Measurements from ENCODE around the gene BRICD5. TPM values are rescaled to one million over a fixed set of nuclear protein-coding genes. Genes with fewer than 3 reads are reported as not detected.

The BRICD5 gene
- total RNA-seq, 6 experiments from 2014 or later = 1.1 to 2.6 (median 1.8) TPM

- H3K4me1 Mint-ChIP-seq (ENCODE audit: low read depth) = no peaks in the 10 kb centered on the region
- DNase-seq = no peak
- no peak for TF ChIP-seq CTCF (IDR thresholded peaks at IDR 0.05)
- no peak overlapping the region for H3K4me3 Mint-ChIP-seq
- peaks cover 14% of the 10 kb centered on the region for H3K36me3 Mint-ChIP-seq (ENCODE audit: low read depth)
- peaks cover 2% of the 10 kb centered on the region for H3K27me3 Mint-ChIP-seq (ENCODE audit: insufficient read depth)
- no peak overlapping the region for H3K27ac Mint-ChIP-seq
- no peaks in the 10 kb centered on the region for H3K9me3 Mint-ChIP-seq
Observed at GRCh38 chr16:2180962-2181923, 29.4 kb downstream of the BRICD5 start.

GRCh38 chr16:2180461-2180860 is 30.2 kb downstream of the BRICD5 start:
- no peak for DNase-seq
- H3K4me1 Mint-ChIP-seq (ENCODE audit: low read depth) = no peaks in the 10 kb centered on the region
- no peak overlapping the region for H3K27ac Mint-ChIP-seq
- peaks cover 19% of the 10 kb centered on the region for H3K36me3 Mint-ChIP-seq (ENCODE audit: low read depth)
- no peaks in the 10 kb centered on the region for H3K9me3 Mint-ChIP-seq
- no peak for TF ChIP-seq CTCF (IDR thresholded peaks at IDR 0.05)
- no peak overlapping the region for H3K4me3 Mint-ChIP-seq
- no peaks in the 10 kb centered on the region; the same call in none of the 2 replicates for H3K27me3 Mint-ChIP-seq (ENCODE audit: insufficient read depth)

- H3K4me1 Mint-ChIP-seq (ENCODE audit: low read depth) = no peaks in the 10 kb centered on the region
- H3K36me3 Mint-ChIP-seq (ENCODE audit: low read depth) = peaks cover 19% of the 10 kb centered on the region
- H3K27me3 Mint-ChIP-seq (ENCODE audit: insufficient read depth) = no peaks in the 10 kb centered on the region; the same call in none of the 2 replicates
- H3K9me3 Mint-ChIP-seq = no peaks in the 10 kb centered on the region
- no peak for TF ChIP-seq CTCF (IDR thresholded peaks at IDR 0.05)
- no peak overlapping the region for H3K4me3 Mint-ChIP-seq
- no peak for DNase-seq
- no peak overlapping the region for H3K27ac Mint-ChIP-seq
Observed at GRCh38 chr16:2179576-2179975, 31.1 kb downstream of the BRICD5 start.

GRCh38 chr16:2179107-2179501 is 31.6 kb downstream of the BRICD5 start:
- Mint-ChIP-seq H3K9me3 (no peaks in the 10 kb centered on the region), H3K36me3 (ENCODE audit: low read depth) (peaks cover 19% of the 10 kb centered on the region), H3K4me3 (no peak overlapping the region), H3K27ac (no peak overlapping the region), H3K27me3 (ENCODE audit: insufficient read depth) (peaks cover 3% of the 10 kb centered on the region), H3K4me1 (ENCODE audit: low read depth) (no peaks in the 10 kb centered on the region)
- DNase-seq = no peak
- no peak for TF ChIP-seq CTCF (IDR thresholded peaks at IDR 0.05)

GRCh38 chr16:2178321-2179106 is 32.1 kb downstream of the BRICD5 start:
- DNase-seq = no peak
- H3K27me3 Mint-ChIP-seq (ENCODE audit: insufficient read depth) = peaks cover 6% of the 10 kb centered on the region
- H3K4me1 Mint-ChIP-seq (ENCODE audit: low read depth) = no peaks in the 10 kb centered on the region
- no peaks in the 10 kb centered on the region for H3K9me3 Mint-ChIP-seq
- H3K4me3 Mint-ChIP-seq = no peak overlapping the region
- TF ChIP-seq CTCF (IDR thresholded peaks at IDR 0.05) = no peak
- H3K36me3 Mint-ChIP-seq (ENCODE audit: low read depth) = peaks cover 19% of the 10 kb centered on the region
- no peak overlapping the region for H3K27ac Mint-ChIP-seq
